ENCODE results near the gene CHTOP.
"Not testable (repeated sequence)": the region's sequence is repeated elsewhere in the genome, so short reads cannot be mapped to it uniquely, and the experiment has no call there.

The CHTOP gene

DNA sequence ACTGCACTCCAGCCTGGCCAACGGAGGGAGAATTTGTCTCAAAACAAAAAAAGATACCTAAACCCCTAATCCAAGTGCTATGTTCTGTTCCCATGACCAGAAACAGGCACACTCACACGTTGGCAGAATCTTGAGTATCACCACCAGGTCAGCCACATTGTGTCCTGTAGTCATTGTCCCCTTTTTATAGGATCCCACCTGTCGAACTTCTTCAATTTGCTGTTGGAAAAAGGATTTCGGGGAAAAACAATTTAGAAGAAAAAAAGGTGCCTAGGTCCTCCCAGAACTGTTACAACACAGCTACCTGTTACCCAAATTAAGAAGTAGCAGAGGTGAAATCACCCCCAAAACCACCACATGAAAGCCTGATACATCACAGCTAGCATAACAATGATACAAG lies 33.6 kb downstream of the CHTOP start:
- no peak for DNase-seq

DNA sequence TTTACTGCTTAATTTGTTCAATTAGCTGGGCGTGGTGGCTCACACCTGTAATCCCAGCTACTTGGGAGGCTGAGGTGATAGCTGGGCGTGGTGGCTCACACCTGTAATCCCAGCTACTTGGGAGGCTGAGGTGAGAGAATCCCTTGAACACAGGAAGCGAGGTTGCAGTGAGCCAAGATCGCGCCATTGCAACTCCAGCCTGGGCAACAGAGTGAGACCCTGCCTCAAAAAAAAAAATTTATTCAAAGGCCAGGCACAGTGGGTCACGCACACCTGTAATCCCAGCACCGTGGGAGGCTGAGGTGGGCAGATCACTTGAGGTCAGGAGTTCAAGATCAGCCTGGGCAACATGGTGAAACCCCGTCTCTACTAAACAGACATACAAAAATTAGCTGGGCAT lies 34.8 kb downstream of the CHTOP start:
- not testable (repeated sequence) for DNase-seq

DNA sequence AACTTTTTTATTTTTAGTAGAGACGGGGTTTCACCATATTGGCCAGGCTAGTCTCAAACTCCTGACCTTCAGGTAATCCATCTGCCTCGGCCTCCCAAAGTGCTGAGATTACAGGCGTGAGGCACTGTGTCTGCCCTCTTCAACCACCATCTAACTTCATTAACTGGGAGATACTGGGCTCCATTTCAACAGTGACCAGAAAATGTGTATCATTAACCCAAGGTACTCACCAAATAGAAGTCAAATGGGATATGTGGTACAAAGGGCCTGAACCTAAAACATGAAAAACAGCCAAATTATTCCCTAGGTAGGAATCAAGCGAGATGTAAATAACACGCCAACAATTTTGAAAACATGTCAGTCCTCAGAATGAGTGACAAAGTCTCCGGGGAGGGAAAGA lies 35.7 kb downstream of the CHTOP start:
- DNase-seq, result no peak

DNA sequence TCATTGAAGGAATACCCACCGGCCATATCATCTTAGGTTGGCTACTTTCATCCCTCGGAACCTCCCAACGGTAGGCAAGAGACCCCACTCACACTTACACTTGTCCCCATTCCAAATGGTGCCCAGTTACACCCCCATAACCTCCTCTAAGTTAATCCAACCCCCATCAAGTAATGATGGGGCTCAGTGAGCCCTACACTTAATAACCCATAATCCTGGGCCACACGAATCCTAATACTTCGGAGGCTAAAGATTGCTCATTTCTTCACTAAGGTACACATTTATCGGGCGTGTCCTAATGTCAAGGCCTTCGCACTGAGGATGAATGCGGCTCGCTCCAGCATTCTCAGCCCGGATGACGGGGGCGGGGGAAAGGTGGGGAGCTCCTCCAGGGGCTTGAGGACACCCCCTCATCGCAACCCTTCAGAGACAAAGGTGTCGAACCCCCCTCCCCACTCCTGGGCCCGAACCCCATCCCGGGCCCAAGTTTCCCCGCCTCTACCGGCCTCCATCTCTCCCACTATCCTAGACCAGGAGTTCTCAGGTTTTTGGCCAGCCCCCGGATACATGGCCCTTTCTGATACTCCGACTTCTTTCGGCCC lies 36.5 kb downstream of the CHTOP start:
- DNase-seq, result no peak

DNA sequence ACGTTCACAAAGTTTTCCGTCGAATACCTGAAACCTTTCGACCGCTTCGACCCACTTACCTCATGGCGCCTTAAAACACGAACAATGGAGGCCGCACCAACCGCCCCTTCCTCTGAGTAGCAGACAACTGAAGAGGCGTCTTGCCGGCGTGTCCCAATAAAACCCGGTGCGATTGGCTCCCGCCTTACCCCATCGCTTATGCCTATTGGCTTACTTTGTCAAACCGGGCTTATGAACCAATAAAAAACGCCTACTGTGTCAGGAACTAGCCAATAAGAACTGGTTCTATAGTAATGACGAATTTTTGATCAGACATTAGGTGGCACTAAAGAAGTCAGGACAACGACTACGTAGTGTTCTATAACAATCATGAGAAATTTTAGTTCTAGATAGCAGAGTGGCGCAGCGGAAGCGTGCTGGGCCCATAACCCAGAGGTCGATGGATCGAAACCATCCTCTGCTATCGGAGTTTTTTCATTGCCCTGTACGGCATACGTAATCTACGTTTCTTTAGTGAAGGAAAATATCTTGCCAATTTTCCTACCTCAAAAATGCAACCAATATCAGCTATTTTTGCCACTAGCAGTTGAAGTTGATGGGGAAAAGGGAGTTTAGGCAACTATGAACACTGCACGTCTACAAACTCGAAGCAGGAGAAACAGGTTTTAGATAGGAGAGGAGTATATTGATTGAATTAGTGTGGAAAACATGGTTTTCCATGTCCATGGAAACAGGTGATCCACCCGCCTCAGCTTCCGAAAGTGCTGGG lies 37.2 kb downstream of the CHTOP start, which contains the start of gene ILF2:
TSS of gene ILF2 (minus strand) at position 135 of the 769 bp plus-strand sequence. CDS start at position 64, 71 bp downstream.
- DNase-seq, result peak; percentile 97

DNA sequence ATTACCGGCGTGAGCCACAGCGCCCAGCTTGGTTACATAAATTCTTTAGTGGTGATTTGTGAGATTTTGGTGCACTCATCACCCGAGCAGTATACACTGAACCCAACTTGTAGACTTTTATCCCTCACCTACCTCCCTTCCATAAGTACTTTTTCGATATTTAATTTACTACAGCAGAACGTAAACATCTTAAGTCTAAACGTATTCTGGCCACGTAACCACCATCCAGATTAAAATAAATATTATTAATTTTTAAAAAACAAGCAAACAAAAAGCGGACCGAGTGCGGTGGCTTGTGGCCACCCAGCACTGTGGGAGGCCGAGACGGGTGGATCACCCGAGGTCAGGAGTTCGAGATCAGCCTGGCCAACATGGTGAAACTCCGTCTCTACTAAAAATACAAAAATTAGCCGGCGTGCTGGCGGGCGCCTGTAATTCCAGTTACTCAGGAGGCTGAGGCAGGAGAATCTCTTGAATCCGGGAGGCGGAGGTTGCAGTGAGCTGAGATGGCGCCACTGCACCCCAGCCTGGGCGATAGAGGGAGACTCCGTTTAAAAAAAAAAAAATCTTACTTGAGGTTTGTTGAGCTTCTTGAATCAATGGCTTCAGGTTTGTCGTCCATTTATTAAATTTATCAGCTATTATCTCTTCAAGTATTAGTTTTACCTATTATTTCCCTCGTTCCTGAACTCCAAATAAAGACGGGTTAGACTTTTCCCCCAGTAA lies 37.9 kb downstream of the CHTOP start:
- not testable (repeated sequence) for DNase-seq

DNA sequence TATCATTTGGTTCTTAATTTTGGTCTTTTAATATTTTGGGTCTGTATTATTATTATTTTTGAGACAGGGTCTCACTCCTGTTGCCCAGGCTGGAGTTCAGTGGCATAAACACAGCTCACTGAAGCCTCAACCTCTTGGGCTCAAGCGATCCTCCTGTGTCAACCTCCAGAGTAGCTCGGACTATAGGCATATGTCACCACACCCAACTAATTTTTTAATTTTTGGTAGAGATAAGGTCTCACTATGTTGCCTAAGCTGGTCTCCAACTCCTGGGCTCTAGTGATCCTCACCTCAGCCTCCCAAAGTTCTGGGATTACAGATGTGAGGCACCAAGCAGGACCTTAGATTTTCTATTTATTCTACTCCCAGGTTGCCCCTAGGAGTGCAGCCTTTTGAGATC lies 39.6 kb downstream of the CHTOP start:
- no peak for DNase-seq

DNA sequence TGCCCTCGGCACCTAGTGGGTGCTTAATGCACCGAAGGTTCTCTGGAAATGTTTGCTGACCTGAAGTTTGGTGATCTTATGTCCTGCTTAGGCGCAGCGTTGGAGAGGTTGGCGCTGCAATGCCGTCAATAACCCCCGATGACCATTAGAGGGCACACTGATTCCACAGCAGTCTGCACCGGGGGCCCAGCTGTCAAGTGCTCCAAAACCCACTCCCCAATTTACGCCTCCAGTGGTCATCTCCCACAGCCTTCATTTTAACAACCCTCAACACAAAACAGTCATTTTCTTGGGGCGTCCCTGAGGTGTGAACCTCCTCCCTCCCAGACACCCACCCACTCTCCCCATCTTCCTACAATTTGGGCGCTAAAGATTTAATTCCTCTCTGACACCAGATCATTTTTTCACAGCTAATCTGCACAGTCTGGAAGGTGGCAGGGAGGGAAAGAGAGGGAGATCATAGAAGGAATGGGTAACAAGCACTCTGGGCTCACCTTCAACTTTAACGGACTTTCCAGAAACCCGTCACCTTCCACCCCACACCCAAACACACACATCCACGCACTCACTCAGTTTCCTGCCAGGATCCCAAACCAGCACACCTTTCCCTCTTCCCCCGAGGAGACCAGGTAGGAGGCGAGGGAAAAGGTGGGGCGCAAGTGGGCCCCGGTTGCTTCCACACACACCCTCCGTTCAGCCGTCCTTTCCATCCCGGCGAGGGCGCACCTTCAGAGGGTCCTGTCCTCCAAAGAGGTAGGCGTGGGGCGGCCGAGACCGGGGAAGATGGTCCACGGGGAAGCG lies 44.1 kb downstream of the CHTOP start:
- DNase-seq, result peak; percentile 21

DNA sequence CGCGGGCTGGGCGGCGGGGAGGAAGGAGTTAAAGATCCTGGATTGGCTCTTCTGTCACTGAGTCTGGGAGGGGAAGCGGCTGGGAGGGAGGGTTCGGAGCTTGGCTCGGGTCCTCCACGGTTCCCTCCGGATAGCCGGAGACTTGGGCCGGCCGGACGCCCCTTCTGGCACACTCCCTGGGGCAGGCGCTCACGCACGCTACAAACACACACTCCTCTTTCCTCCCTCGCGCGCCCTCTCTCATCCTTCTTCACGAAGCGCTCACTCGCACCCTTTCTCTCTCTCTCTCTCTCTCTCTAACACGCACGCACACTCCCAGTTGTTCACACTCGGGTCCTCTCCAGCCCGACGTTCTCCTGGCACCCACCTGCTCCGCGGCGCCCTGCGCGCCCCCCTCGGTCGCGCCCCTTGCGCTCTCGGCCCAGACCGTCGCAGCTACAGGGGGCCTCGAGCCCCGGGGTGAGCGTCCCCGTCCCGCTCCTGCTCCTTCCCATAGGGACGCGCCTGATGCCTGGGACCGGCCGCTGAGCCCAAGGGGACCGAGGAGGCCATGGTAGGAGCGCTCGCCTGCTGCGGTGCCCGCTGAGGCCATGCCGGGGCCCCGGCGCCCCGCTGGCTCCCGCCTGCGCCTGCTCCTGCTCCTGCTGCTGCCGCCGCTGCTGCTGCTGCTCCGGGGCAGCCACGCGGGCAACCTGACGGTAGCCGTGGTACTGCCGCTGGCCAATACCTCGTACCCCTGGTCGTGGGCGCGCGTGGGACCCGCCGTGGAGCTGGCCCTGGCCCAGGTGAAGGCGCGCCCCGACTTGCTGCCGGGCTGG lies 44.9 kb downstream of the CHTOP start, which contains the start of gene NPR1:
TSS of gene NPR1 (plus strand) at position 170 of the 818 bp plus-strand sequence. CDS start at position 591, 421 bp downstream.
- no peak for DNase-seq

DNA sequence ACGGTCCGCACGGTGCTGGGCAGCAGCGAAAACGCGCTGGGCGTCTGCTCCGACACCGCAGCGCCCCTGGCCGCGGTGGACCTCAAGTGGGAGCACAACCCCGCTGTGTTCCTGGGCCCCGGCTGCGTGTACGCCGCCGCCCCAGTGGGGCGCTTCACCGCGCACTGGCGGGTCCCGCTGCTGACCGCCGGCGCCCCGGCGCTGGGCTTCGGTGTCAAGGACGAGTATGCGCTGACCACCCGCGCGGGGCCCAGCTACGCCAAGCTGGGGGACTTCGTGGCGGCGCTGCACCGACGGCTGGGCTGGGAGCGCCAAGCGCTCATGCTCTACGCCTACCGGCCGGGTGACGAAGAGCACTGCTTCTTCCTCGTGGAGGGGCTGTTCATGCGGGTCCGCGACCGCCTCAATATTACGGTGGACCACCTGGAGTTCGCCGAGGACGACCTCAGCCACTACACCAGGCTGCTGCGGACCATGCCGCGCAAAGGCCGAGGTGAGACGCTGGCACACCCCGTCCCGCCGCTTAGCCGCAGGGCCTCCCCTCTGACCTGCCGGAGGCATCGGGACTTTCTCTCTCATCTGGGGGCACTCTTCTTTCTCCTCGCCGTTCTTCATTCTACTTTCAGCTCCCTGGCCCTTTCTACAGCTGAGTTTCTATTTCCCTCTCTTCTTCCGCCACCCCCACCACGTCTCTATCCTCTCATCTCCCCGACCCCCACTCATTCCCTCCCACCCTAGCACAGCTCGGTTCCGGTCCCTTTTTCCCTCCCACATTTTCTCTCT lies 45.7 kb downstream of the CHTOP start:
- no peak for DNase-seq

DNA sequence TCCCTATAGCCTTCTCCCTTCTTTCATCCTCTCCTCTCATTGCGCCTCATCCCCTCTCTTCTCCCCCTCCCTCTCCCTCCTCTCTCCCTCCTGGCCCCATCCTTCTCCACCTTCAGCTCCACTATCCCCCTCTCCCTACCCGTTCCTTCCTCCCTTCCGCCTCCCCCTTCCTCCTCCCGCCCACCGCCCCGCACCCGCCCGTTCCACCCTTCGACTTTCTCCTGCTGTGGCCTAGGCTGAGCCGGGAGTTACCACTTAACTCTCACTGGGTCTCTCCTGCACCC lies 46.2 kb downstream of the CHTOP start:
- DNase-seq, result no peak

DNA sequence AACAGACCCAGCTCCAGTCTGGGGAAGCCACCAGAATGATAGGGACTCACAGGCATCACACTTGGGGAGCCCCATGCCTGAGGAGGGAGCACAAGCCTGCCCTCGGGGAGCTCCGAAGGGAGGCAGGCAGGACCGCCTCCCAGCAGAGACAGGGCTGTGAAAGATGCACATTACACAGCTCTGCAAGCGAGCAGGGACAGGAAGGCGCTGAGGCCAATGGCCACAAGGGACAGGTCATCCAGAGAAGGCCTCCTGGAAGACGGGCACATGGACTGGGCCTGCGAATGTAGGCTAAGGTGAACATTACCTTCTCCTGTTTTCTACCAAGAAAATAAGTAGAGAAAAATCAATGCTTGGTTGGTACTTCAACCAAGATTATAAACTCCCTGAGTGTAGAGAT lies 48.9 kb downstream of the CHTOP start:
- DNase-seq, result no peak

DNA sequence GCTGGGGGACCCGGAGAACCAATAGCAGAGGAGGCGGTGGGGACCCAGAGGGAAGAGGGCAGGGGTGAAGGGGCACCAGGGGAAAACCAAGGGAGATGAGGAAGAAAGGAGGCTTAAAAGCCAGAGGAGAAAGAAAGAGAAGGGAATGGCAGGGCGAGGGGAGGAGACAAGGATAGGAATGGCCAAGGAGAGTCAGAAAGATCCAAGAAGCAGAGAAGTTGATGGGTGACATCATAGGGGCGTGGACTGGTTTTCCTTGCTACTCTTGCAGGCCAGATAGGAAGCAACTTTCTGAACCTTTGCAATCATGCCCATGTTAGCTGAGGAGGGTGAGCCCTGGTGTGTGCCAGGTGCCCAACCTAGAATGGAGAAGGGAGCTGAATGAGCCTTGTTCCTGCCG lies 50.0 kb downstream of the CHTOP start:
- no peak for DNase-seq

DNA sequence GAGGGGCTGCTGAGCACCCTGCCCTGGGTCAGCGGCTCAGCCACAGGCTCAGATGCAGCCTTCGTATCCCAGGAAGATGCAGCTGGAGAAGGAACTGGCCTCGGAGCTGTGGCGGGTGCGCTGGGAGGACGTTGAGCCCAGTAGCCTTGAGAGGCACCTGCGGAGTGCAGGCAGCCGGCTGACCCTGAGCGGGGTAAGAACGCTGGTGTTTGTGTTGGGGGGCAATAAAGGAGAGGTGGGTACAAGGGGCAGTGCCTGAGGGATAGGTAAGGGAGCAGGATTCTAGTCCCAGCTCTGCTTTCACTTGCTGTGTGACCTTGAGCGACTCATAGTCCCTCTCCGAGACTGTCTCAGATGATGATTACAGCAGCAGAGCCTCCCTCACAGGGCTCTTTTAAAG lies 51.0 kb downstream of the CHTOP start:
- no peak for DNase-seq

DNA sequence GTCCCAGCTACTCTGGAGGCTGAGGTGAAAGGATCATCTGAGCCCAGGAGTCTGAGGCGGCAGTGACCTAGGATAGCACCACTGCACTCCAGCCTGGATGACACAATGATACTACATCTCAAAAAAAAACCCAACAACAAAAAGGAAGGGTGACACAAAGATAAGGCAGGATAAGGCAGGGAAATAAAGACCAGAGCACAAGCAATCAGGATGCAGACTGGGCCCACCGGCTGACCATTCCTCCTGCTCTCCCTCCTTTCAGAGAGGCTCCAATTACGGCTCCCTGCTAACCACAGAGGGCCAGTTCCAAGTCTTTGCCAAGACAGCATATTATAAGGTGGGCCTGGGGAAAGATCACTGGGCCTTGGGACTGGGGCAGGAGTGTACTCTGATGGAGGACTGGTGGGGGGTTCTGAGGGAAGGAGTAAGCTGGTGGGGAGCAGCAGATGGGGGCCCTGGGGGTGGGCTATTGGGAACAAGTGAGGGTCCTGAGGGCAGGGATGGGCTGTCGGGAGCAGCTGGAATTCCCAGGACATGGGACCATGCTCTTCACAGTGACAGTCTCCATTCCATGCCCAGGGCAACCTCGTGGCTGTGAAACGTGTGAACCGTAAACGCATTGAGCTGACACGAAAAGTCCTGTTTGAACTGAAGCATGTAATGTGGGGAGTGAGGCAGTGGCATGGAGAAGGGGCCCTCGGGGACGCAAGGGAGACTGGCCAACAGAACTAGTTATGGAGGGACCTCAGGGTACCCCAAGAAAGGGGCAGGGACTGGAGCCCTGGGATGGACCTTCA lies 51.9 kb downstream of the CHTOP start:
- DNase-seq, result no peak

DNA sequence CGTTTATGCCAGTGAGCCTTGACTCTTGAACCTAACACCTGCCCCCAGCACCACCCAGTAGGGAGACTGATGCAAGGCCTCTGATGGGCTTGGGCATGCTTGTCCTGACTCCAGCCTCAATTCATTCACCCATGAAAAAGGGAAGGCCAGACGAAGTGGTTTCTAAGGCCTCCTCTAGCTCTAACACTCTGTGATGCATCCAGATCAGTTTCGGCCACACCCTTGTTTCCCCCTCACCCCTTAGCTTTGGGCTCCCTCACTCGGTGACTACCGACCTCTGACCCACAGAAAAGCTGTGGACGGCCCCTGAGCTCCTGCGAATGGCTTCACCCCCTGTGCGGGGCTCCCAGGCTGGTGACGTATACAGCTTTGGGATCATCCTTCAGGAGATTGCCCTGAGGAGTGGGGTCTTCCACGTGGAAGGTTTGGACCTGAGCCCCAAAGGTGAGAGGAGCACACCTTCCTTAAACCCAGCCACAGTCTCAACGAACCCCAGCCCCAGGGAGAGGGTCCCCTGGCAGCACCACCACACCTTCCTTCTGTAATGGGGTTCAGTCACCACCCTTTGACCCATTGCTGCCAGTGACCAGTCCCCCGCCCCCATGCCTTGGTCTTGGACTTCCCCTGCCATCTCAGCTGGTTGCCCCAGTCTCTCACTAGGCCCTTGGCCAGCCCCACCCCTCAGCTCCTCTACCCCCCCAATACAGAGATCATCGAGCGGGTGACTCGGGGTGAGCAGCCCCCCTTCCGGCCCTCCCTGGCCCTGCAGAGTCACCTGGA lies 53.7 kb downstream of the CHTOP start:
- no peak for DNase-seq

DNA sequence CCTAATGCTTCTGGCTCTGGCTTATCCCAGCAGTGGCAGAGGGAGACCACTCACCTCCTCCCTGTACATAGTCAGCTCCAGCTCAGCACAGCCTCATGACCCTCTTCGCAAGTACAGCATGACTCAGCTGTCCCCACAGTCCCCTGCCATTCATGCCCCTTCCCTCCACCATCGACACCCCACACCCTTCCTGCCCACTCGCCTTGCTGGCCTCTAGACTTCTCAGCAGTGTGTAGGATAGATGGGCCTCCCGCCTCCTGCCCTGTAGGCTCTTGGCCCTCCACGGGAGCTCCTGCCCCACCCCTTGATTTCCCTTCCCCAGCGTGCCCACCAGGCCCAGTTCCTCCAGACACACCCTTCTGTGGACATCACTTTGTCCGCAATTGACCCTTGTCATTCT lies 54.4 kb downstream of the CHTOP start:
- no peak for DNase-seq

DNA sequence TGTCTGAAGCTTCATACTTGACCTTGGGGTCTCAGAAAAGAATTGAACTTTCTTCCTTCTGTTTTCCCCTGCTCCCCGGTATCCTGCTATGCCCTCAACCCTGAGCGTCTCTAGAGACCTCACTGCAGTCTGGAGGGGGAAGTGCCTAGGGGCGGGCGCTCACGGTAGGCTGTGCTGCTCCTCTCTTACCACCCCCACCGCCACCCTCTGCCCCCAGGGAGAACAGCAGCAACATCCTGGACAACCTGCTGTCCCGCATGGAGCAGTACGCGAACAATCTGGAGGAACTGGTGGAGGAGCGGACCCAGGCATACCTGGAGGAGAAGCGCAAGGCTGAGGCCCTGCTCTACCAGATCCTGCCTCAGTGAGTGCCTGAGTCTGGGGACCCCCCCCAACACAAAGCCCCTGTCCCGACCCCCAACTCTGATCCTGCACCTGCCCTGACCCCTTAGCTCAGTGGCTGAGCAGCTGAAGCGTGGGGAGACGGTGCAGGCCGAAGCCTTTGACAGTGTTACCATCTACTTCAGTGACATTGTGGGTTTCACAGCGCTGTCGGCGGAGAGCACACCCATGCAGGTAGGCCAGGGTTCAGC lies 55.0 kb downstream of the CHTOP start:
- DNase-seq, result no peak

DNA sequence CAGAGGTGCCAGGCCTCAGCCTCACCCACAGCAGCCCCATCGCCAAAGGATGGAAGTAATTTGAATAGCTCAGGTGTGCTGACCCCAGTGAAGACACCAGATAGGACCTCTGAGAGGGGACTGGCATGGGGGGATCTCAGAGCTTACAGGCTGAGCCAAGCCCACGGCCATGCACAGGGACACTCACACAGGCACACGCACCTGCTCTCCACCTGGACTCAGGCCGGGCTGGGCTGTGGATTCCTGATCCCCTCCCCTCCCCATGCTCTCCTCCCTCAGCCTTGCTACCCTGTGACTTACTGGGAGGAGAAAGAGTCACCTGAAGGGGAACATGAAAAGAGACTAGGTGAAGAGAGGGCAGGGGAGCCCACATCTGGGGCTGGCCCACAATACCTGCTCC lies 59.6 kb downstream of the CHTOP start:
- DNase-seq, result no peak
